GM21390 (cell line): ENCODE results near the gene RBM34.
A peak's percentile ranks its signal among the peaks of the same experiment; 100 is the strongest.
"Not testable (repeated sequence)": the region's sequence is repeated elsewhere in the genome, so short reads cannot be mapped to it uniquely, and the experiment has no call there.

ENCODE experiments used
- ATAC-seq: cut with Tn5 transposase; IDR thresholded peaks from one replicate; pipeline ENCODE4 v1.9.1; 2021; ENCODE audit not compliant: unreplicated experiment

The RBM34 gene, protein sequence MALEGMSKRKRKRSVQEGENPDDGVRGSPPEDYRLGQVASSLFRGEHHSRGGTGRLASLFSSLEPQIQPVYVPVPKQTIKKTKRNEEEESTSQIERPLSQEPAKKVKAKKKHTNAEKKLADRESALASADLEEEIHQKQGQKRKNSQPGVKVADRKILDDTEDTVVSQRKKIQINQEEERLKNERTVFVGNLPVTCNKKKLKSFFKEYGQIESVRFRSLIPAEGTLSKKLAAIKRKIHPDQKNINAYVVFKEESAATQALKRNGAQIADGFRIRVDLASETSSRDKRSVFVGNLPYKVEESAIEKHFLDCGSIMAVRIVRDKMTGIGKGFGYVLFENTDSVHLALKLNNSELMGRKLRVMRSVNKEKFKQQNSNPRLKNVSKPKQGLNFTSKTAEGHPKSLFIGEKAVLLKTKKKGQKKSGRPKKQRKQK

DNA sequence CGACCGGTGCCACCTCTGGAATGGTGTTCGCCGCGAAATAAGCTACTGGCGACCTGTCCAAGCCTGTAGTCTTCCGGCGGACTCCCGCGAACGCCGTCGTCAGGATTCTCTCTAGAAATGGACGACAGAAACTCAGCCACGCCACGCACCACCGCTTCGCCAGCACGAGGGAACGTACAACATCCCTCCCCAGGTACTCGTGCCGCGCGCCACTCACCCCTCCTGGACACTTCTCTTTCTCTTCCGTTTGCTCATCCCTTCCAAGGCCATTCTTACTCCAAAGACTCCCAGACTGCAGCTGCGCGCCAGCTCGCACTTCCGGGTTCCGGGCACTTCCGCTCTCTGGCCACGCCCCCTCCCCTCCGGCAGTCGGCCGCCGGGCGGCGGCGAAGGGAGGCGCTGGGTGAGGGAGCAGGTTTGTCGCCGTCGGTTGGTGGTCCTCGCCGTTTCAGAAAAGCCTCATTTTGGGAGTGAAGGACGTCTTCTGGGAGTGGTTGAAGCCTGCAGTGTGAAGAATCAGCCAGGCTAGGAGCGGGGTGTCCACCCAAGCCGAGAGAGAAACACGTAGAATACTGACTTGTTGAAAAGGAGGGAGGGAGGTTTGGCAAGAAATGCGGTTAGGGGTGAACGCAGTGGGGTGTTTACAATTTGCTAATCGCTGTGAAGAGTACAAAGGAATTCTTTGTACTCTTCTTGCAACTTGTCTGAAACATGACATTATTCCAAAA is at the start of gene RBM34:
RBM34 (minus strand) TSS at position 294 of the 728 bp plus-strand sequence; CDS start at position 270, 24 bp downstream.
- ATAC-seq = peak; percentile 98

DNA sequence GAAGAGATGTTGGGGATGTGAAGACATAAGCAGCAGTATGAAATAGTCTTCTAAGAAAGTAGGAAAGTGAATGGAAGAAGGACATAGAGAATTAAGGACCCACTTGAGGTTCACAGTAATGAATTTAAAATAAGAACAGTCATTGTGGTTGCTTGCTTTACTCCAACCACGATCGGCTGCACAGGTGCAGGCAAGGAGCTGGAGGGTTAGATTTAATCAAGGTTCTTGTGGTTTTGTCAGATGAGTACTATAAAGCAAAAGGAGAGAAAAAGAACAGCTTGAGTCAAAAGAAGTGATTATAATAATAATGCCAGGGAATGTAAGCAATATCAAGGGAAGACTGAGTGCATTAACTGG is 46.1 kb upstream of the RBM34 start:
- ATAC-seq = no peak

DNA sequence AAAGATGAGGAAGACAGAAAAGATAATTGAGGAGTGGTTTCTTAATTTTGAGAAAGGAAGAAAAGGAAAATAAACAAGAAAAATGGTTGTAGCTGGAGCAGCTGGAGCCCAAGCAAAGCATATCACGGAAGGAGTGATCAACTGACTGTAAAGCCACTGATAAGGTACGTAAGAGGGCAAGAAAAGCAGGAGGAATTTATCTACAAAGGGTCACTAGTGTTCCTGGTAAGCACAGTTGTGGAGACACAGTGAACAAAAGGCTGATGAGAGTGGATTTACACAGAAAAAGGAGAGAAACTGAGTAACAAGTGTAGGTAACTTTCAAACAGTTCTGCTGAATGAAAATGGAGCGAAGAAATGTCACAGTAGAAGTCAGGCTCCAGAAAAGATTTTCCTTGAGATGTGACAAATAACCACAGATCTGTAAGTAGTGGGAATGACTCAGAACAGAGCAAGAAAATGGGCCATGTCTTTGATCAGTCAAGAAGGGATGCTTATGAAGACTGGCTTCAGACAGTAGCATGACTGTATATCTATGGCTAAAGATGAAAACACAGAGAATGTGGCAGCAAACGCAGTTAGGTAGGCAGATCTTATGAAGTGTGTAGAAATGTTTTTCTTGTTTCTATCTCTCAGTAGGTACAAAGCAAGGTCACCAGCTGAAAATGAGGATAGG is 45.6 kb upstream of the RBM34 start:
- no peak for ATAC-seq

DNA sequence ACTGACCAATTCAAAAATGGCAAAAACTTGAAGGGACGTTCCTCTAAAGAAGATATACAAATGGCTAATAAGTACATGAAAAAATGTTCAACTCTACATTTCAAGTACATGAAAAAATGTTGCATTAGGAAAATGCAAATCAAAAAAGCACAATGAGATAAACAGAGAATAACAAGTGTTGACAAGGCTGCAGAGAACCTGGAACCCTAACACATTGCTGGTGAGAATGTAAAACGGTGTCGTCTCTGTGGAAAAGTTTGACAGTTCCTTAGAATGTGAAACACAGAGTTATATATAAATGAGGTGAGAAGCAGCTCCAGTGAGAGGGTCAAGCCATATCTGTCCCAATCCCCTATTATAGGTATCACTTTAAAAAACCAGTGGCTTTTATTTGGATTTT is 44.6 kb upstream of the RBM34 start:
- no peak for ATAC-seq

DNA sequence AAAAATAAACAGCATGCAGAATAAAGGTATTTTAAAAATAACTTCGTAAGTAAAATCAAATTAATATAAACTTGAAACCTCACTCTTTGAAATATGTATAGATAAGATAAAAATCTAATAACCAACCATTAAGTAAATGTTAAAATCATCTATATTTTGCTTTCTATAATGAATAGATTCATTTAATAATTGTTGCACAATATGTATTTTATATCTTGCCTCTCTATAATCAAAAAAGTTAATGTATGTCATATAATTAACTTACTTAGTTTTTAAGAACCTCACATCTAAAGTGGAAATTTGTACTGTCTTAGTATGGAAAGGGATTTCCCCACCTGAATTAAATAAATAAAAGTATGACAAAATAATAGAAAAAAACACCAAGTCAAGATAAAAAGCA is 42.4 kb upstream of the RBM34 start:
- no peak for ATAC-seq

DNA sequence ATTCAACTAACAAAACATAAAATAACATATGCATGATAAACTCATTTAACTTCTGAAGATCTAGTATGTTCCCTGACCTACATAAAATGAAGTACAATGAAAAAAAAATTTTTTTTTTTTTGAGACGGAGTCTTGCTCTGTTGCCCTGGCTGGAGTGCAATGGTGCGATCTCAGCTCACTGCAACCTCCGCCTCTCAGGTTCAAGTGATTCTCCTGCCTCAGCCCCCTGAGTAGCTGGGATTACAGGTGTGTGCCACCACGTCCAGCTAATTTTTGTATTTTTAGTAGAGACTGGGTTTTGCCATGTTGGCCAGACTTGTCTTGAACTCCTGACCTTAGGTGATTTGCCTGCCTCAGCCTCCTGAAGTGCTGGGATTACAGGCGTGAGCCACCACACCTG is 41.4 kb upstream of the RBM34 start:
- not testable (repeated sequence) for ATAC-seq

DNA sequence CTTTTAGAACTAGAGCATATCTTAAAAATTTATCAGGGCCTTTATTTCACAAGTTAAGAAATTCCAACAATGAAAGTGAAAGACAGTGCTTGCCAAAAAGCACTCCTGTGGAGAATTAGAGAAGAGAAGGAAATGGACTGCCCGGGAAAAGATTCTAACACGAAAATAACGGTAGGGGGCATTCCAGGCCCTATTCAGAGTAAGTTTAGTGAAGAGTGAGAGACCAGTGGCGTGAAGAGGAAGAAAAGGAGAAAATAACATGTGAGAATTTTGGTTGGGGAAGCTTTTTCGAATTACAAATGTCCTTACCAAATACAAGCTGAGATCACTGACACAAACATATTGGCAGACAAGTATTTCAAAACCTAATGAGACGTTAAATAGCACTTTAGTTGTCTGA is 38.4 kb upstream of the RBM34 start:
- no peak for ATAC-seq

DNA sequence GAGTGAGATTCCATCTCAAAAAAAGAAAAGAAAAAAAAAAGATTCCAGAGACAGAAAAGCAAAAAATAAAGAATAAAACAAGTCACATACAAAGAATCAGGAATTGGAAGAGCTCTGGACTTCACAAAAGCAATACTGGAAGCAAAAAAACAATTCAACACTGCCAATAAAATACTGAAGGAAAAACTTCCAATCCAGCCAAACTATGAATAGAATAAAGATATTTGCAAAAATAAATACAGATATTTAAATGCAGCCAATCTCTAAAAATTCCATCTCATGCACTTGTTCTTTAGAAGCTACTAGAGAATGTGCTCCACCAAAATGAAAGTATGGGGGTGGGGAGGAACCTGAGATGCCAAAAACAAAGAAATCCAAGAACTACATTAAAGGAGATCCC is 29.4 kb upstream of the RBM34 start:
- no peak for ATAC-seq

DNA sequence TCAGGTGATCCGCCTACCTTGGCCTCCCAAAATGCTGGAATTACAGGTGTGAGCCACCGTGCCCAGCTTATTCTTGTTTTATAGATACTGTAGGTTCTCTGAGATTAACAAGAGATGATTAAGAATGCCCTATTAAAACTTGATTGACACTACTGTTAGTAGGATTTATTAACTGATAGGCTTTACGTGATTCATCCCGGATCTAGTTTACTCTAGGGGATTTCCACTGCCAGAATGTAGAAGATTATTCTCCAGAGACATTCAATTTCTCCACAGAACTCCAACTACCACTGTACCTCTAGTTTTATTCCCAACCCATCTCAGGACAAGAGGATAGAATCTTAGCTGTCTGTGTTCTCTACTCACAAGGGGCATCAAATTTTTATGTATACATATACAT is 26.3 kb upstream of the RBM34 start:
- no peak for ATAC-seq

DNA sequence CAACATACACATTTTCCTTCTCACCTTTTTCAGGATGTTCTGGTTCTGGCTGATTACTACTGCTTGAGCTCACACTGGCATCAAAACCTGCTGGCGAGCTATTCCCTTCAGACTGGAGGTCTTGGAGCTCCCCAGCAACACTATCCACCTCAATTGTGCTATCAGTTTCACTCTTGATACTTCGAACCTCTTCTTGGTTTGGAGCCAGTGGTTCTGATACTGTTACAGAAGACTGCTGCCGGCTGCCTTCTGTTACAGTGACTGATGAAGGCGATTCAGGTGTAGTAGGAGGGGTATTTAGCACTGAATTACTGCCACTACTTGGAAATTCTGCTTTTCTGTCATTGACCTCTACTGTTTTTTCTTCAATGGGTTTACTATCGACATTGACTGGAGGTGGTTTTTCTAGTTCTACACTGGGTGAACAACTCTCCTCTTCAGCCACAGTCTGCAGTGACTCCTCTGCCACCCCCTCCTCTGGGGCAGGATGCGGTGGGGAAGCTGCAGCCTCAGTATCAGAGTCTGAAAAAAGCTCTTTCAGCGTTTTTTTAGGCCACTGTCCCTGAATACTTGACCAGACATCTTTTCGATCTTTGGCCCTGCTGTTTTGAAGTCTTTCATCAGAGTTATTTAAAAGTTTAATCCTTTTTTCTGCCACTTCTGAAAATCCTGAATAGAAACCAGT is 20.7 kb upstream of the RBM34 start:
- ATAC-seq = no peak

DNA sequence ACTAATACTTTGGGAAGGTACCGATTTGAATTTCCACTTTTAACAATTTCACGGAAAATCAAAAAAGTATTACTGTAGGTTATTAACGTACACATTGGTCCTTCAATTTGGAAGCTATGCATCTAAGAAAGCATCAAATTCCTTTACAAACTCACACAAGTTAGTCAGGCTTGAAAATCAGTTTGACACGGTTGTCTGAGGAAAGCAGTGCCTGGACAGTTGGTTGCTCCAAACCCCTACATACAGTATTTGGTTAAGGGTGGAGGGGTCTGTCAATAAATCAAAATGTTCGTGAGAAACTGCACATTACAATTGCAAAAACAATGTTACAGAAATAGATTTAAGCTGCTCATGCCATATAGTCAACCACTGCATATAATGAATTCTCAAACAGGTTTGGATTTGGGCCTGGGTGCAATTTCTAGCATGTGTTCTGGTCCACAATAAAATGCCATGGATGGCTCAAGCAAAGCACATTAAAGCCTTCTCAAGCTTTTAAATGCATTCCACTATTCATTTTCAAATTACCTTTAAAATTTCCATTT is 19.9 kb upstream of the RBM34 start:
- ATAC-seq = no peak

DNA sequence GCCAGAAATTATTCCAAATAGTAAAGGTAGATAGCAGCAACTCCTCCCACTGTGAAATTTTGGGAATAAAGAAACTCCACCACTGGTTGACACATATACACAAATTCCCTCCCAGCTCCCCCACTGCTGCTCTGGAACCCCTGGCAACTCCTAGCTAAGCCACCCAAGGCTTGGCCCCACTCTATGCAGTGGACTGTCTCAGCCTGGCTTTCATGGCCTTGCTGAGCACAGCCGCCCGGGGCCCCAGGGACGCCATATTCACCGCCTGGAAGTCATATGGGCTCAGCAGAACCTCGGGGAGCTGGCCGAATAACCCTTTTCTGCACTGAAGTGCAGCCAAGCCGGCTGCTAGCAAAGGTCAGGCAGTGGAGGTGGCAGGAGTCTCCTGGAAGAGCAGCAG is 15.4 kb upstream of the RBM34 start:
- no peak for ATAC-seq

DNA sequence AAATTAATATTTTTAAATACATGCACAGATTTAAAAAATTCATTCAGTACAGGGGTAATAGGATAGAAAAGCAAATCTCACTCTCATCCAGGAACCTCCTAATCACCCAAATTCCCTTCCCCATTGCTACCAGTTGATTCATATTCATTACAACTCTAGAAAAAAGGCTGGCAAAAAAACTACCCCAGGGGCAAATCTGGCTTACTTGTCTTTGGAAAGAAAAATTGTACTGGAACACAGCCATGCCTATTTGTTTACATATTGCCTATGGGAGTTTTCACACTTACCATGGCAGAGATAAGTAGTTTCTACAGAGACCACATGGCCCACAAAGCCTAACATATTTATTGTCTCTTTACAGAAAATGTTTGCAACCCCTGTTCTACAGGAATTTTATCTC is 8.9 kb upstream of the RBM34 start:
- no peak for ATAC-seq

DNA sequence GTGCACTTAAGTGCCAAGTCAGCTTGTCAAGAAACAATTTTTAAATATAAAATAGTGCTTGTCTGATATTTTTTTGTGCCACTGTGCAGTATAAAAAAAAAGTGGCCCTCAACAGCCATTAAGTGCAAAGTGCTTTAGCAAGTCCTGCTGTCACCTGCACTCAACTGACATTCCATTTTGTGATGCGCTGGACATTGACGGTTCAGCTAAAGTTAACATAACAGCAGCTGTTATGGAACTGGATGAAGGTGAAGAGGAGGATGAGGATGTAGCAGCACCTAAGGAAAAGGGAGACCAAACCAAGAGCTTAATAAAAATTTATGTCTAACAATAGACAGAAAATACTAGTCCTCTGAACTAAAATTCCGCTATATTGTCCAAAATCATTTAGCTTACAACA is 7.3 kb upstream of the RBM34 start:
- ATAC-seq = no peak

DNA sequence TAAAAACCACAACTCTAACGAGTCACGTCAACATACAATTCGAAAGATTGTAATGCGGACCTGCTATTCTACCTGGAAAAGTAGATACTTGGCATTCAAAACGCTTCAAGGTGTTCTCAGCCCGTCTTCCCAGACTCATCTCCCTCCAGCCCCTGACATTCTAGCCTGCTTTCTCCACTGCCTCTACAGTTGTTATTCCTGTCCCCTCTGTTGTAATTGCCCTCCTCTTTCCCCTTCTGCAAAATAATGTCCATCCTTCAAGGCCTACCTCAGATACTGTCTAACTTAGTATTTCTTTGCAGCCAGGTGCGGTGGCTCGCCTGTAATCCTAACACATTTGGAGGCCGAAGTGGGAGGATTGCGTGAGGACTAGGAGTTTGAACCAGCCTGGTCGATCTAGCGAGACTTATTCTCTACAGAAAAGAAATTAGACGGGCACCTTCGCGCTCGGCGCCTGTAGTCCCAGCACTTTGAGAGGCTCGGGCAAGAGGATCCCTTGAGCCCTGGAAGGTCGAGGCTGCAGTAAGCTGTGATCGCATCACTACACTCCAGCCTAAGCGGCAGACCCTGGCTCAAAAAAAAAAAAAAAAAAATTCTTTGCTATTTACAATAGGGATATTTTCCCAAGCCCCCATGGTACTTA is 756 bp upstream of the RBM34 start:
- ATAC-seq = no peak

DNA sequence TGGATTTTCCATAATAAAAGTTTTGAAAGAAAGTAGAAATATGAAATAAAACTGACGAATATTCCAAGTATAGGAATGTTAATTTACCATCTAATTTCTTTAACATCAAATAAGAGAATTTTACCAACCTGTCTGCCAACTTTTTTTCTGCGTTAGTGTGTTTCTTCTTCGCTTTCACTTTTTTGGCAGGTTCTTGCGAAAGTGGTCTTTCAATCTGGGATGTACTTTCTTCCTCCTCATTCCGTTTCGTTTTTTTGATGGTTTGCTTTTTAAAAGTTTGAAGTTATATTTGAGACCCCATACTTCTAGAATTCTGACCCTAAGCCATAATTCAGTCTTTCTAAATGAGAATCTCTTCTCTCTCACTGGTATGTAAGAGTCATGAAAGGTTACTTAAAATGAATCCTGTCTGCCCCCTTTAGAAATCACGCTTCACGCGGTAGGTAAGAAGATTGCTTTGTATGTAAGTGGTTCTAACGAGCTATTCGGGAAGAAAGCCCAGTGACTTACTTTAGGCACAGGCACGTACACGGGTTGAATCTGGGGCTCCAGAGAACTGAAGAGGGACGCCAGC is 580 bp downstream of the RBM34 start:
- peak; percentile 41 for ATAC-seq

DNA sequence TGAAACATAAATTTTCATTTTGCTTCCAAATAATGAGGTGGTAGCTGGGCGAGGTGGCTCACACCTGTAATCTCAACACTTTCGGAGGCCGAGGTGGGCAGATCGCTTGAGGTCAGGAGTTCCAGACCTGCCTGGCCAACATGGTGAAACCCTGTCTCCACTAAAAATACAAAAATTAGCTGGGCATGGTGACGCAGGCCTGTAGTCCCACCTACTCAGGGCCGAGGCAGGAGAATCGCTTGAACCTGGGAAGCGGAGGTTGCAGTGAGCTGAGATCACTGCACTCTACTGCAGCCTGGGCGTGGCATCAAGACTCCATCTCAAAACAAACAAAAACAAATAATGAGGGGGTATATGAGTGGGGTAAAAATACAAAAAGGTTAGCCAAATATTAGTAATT is 1.1 kb downstream of the RBM34 start:
- ATAC-seq = not testable (repeated sequence)

DNA sequence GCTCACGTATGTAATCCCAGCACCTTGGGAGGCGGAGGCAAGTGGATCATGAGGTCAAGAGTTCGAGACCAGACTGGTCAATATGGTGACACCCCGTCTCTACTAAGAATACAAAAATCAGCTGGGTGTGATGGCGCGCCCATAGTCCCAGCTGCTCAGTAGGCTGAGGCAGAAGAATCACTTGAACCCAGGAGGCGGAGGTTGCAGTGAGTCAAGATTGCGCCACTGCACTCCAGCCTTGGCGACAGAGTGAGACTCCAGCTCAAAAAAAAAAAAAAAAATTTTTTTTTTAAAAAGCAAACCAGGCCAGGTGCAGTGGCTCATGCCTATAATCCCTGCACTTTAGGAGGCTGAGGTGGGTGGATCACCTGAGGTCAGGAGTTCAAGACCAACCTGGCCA is 1.8 kb downstream of the RBM34 start:
- ATAC-seq = not testable (repeated sequence)

DNA sequence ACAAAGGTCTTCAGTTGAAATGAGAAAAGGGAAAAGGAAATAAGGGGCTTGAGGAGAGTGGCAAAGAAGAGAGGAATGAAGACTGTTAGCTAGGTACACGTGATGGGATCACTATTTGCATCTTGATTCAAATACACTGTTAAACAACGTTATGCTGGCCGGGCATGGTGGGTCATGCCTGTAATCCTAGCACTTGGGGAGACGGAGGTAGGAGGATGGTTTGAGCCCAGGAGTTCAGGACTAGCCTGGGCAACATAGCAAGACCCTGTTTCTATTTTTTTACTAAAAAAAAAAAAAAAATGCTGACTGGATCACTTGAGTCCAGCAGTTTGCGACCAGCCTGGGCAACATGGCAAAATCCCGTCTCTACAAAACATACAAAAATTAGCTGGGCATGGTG is 2.4 kb downstream of the RBM34 start:
- no peak for ATAC-seq

DNA sequence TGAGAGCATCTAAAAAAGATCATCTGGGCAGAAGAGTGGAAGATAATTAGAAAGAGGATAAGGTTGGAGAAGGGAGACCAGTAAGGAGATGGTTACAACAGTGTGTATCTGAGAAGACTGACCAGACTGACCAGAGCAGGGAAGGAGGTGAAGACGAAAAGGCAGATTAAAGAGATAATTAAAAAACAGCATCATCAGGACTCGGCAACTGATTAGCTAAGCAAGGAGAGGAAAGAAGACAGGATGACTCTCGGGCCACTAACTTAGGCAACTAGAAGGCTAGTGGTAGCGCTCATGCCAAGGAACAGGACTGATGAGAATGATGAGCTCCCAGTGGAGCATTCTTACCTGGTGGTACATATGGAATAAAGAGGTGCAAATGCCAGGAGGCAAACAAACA is 3.9 kb downstream of the RBM34 start:
- ATAC-seq = no peak
